GM21717 (cell line): Measurements from ENCODE around the gene PKM.
"Not testable (repeated sequence)": the region's sequence is repeated elsewhere in the genome, so short reads cannot be mapped to it uniquely, and the experiment has no call there.

Experiments
- ATAC-seq: cut with Tn5 transposase; IDR thresholded peaks from one replicate; pipeline ENCODE4 v1.9.1; 2021; ENCODE audit warnings: mild to moderate bottlenecking, moderate library complexity; ENCODE audit not compliant: unreplicated experiment

PKM gene

DNA sequence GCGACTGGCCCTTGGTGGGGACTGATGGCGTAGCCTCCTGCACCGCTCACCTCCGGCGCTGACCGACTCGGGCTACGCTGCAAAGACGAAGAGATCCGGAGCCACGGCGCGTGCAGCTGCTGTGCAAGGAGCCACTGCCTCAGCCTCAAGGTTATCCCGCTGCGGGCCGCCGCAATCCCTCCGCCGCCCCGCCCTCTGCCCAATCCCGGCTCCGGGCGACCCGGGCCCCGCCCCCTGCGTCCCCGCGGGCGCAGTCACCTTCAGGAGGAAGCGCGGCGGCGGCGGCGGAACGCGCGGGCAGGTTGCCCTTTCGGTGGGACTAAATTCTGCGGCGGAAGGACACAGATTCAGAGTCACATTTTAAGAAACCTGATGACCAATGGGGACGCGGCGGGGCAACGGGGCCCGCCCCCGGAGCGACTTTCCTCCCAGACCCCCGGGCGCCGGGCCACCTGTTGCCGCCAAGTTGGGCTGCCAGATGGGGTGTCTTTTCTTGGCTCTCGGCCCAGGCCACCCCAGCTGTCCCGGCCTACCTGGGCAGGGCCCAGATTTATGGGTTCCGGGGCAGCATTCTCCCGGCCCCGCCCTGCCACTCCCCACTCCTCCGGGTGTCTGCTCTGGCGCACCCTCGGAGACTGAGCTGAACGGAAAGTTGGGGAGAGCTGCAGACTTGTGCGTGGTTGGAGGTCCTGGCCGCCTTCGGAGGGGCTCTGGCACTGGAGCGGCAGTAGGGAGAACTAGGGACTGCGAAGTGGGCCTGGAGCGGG, at the start of gene PKM:
PKM (minus strand) TSS at position 125 of the 767 bp plus-strand sequence. CDS start 12,093 bp downstream, outside the sequence.
- ATAC-seq, result peak; percentile 29

DNA sequence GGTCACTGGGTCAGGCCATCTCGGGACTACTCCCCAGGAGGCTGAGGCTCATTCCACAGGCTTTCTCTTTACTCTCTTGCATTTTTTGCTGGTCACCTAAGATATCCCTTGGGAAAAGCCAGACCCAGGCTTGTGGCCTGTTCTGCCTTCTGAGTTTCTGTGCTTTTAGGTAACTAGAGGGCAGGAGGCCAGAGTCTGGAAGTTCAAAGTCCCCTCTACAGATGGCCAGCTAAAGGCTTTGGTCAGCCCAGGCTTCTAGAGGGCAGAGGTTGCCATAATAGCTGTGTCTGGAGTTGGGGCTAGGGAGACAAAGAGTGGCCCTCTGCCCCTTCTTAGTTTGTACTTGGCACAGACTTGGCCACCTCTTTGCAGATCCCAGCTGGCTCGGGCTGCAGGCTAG, 49.8 kb upstream of the PKM start:
- ATAC-seq, result no peak

DNA sequence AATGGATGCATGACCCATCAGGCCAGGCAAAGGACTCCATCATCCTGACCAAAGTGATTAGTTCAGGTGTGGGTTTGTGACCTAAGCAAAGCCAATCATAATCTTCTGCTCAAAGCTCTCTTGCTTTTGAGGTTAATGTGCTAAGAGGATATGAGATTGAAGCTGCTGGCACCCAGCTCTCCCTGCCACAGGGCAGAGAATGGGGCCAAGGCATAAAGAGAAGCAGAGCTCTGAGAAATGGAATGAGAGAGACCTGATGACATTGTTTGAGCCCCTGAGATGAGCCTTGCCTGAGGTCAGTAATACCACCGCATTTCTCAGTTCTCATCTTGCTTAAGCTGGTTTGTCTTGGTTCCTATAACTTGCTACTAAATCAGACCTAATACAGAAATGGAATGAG, 47.7 kb upstream of the PKM start:
- no peak for ATAC-seq

DNA sequence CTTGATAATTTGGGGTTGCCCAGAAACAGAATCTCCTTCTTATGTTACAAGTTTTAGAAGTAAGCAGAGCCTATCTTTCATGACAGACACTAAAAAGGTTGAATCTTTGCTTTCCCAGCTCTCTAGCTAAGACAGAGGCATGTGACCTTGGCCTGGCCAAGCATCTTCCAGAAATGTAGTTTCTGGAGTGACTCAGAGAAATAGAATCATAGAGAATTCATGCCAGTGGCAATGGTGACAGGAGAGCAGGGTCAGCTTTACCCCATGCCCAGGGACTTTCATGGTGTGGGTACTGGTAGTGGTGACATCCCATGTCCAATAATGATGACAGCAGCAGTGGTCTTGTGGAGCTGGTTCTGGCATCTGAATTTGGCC, 45.3 kb upstream of the PKM start:
- no peak for ATAC-seq

DNA sequence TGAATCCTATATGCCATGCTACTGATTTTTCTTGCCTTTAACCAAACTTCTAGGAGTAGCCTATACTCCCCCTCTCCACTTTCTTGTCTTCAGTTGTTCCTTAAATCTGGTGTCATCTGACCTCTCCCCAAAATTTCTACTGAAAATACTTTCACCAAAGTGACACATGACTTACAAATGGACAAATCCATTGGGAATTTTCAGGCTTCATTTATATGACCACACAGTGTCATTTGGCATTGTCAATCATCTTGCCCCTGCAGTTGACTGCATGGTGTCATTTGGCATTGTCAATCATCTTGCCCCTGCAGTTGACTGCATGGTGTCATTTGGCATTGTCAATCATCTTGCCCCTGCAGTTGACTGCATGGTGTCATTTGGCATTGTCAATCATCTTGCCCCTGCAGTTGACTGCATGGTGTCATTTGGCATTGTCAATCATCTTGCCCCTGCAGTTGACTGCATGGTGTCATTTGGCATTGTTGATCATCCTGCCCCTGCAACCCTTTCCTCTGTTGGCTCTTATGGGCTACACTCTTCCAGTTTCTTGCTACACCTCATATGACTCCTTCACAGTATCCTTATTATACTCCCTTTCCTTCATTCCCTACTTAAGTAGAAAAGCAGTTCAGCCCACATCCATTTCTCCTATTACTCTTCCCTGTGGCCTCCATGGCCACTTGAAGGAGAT, 44.8 kb upstream of the PKM start:
- ATAC-seq, result not testable (repeated sequence)

DNA sequence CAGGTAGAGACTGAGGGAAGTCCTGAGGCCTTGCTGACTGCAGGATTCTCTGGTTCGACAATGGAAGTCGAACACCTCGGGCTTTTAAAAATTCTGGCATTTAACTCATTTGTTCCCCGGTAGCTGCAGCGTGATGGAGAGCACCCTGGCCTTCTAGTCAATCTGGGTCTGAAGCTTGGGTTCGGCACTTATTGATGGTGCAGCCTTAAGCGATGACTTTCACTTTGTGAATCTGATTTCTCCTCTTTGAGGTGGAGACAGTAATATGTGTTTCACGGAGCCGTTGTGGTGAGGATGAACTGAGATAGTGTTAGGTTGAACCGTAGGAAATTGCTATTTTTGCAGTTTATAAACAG, 42.0 kb upstream of the PKM start:
- no peak for ATAC-seq

DNA sequence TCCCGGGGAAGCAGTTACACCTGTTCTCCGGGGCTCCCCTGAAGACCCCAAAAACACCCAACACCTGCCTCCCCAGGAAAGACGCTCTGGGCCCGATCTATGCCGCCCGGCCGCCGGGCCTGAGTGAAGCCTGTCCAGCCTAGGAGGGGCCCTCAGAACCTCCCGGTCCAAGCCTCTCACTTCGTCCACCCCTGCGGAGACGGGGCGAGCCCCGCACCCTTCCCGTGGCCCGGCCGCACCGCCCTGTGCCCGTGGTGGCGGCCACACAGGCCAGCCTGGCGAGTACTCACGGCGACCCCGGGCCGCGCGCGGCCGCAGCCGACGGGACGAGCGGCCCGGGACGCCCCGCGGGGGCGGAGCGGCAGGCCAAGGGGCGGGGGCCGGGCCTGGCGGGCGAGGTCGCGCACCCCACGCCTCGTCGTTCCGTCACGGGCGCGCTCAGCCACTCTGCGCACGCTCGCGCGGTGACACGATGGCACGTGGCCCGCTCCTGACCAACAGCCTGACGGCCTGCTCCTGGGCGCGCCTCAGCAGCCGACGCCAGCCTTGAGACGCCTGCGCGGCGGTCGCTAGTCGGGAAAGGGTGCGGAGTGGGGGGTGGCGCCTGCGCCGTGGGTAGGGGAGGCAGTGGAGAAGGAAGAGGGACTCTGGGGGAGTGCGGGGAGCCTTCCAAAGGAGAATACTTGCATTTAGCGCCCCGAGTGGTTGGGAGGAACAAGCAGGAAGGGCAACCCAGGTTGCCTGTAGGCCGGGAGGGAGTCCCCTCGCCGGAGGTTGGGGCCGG, 41.4 kb upstream of the PKM start, which contains the start of gene PARP6:
PARP6 (minus strand) TSS at position 342 of the 784 bp plus-strand sequence. CDS start 5,077 bp downstream, outside the sequence.
- peak; percentile 85 for ATAC-seq

DNA sequence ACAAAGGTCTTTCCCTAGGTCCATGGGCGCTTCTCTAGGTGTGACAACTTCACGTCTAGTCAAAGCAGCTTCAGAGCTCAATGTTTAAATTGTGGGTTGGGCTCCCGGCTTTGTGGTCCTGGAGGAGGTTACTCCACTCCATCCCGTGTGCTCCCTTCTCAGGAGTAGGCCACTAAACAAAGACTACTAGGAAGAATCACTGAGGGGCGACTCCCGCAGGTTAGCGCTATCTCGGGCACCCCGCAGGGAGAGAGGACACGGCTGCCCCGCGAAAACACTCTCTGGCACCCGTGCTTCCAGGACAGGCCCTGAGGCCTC, 40.9 kb upstream of the PKM start:
- no peak for ATAC-seq

DNA sequence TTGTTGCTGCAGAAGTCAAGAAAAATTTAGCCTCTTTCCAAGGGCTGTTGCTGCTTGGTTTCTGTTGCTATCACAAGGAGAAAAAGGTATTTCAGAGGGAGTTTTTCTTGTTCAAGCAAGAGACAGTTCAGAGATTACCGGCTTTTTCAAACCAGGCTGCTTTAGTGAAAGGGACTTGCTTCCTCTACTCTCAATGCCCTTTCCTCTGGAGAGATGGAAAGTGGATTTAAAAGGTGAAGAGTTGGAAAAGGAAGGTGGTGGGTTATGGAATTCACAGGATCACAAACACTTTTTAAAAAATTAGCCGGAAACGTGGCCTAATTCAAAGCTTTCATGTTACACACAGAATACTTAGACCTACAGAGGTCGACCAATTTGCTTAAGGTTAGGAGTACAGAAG, 40.2 kb upstream of the PKM start:
- ATAC-seq, result no peak

DNA sequence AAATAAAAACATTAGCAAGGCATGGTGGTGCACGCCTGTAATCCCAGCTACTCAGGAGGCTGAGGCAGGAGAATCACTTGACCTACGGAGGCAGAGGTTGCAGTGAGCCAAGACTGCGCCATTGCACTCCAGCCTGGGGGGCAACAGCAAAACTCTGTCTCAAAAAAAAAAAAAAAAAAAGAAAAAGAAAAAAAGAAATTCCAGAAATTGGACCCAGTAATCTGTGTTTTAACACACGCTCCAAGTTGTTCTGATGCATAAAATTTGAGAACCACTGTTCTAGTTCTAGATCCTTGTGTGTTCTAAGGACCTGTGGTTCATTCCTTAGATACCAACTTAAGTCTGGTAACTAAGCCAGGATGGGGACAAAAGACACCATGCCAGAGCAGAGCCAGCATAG, 38.7 kb upstream of the PKM start:
- ATAC-seq, result no peak

DNA sequence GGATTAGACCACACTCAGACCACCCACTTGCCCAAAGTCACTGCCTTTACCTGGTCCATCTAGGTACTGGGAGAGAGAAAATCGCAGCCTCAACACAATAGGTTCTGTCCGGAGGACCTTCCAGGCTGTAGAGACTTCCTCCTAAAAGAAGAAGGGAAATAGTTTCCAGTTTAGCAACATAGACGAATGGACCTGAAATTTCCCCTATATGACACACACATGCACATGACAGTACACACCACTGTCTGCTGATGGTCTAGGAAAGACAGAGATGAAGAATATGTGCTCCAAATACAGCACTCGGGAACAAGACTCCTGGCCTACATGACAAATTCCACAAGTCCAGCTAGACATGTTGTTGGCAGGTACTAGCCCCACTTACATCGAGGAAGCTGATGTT, 34.0 kb upstream of the PKM start:
- ATAC-seq, result no peak

DNA sequence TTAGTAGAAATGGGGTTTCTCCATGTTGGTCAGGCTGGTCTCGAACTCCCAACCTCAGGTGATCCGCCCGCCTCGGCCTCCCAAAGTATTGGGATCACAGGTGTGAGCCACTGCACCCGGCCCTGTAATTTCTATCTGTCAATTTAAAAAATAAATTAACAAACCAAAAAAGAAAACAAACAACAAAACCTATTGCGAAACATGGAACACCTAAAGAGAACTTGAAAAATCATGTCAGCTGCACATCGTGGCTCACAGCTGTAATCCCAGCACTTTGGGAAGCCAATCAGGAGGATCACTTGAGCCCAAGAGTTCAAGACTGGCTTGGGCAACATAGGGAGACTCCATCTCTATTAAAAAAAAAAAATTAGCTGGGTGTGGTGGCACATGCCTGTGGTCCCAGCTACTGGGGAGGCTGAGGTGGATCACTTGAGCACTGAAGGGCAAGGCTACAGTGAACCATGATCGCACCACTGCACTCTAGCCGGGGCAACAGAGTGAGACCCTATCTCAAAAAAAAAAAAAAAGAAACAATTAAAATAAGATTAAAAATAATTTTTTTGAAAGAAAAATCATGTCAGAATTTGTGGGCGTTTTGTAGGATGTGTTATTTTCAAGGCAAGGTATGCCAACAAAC, 21.8 kb upstream of the PKM start:
- ATAC-seq, result no peak

DNA sequence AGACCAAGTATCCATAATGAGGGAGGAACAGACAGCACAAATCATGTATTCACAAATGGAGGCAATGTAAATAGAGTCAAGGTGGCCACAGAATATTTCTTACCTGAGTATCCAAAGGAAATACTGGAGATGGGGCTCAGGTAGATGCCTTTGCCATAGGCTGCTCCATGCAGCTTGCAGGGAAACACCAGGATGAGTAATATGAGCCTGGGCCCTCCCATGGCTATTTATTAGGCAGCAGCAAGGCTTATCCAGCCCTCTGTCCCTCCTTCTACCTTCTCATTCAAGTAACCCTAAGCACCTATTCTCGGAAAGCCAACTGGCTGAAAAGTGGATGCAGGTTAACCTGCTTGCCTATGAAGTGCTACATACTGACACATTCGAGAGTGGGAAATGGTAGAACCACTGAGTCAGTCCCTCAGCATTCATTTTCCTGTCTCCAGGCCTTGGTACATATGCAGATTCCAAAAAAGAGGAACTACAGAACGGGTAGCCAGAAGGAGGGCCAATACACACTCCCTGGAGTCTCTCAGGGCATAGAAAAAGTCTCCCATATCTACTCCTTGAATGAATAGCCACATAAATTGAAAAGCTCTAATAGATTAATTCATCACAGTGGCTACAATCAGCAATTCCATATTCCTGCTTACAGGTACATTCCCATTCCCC, 18.3 kb upstream of the PKM start:
- no peak for ATAC-seq

DNA sequence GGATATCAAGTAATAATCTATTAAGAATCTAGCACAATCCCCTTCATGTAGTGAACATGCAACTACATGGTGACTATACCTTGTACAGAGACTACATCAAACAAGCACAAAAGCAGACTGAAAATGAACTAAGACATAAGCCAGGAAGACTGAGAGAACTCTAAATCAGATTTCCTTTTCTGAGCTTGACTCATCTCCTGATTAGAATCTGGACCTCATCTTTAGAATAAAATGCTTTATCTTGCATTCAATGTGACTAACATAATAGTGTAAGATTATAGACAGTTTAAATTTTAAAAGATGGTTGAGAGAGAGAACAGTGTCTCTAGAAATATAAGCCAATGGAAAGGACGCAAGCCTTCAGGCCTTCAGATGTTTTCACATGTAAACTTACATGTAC, 17.5 kb upstream of the PKM start:
- no peak for ATAC-seq

DNA sequence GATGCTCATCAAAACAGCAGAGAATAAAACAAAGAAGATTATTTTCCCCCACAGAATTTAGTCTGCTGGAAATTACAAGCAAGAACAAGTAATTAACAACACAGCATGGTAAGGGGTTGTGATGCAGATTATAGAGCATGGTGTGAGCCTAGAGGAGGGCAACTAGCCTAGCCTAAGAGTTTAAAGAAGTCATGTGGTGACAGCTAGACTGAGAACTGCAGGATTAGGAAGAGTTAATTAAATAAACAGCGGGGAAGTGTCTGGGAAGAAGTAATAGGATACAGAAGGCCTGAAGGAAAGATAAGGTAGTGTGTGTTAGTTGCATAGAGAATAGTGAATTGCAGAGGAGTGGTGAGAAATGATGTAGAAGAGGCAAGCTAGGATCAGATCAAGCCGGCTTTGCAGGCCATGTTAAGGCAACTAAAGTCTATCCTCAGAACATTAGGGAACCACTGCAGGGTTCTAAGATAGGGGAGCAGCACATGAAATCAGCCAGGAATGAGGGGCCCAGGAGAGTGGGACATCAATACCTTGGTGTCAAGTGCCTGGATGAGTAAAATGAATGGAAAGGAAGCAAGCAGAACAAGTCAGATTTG, 11.9 kb upstream of the PKM start:
- no peak for ATAC-seq

DNA sequence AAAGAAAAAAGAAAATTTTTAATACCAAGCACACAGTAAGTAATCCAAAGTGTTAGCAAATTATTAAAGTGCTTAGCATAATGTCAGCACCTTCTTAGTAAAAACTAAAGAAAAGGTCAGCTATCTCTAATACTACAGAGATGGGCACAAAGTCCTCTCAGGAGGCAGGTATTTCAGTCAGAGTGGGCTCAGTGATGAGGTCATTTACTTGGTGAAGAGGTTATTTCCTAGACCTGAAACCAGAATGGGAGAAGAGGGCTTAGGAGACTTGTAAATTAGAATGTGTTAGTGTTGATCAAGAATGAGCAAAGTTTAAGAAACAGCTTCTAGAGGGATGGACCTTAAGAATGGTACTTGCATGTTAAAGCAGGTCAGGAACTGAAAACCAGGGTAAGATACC, 8.7 kb upstream of the PKM start:
- ATAC-seq, result no peak

DNA sequence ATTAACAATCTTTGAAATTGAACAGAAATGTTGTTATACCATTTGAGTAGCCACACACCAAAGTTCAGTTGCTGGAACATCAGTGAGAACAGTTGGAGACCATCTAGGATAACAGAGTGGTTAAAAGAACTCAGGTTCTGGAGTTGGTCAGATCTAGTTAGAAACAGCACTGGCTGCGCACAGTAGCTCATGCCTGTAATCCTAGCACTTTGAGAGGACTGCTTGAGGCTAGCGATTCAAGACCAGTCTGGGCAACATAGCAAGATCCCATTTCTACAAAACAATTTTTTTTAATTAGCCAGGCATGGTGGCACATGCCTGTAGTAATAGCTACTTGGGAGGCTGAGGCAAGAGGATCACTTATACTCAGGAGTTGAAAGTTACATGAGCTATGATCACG, 7.6 kb upstream of the PKM start:
- no peak for ATAC-seq

DNA sequence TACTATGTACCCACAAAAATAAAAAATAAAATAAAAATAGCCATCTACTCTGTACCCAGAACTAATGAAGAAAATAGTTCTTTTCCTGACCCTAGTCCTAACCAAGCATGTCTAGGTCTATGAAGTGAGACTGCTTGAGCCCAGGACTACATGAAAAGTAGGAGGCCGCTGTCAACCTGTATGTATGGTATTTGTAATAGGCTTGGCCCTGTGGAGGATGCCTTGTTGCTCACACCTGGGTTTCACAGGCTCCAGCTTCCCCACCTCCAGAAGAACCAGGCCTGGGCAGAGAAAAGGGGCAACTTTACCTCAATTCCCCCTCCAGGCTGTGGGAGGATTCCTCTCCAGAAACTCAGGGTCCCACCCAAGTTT, 6.8 kb upstream of the PKM start:
- no peak for ATAC-seq

DNA sequence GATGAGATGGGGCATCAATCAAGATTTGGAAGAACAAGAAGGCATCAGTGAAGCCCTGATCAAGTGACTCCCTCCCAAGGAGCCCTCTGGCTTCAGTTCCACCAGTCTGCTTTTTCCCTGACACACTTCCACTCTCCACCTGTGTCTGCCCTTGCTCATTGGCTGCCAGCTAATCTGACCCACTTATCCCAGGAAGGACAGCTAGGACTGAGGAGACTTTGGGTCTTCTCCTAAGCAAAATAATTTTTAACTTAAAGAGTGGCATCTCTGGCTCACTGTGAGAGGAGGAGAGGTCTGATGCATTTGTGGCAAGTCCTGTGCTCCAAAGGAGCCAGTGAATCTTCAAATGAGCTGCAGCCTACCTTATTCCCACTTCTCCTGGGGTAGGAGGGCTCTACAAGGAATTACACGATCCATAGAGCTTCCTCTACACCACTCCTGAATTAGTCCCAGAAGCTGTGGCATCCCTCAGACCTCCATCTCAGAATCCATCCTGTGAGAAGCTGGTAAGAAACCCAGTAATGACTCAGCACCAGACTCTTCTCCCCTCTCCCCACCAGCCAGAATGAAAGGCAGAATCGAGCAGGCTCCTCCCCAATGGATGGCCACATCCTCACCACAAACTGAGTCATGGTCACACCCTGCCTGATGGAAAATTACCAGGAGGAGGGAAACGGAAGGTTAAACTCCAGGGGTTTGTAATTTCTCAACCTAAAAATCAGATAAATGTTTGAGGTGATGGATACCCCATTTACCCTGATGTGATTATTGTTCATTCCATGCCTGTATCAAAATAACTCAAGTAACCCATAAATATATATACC, 6.3 kb upstream of the PKM start:
- ATAC-seq, result peak; percentile 74
